Measurements from ENCODE around the gene ADGRL4.

The ADGRL4 gene

DNA sequence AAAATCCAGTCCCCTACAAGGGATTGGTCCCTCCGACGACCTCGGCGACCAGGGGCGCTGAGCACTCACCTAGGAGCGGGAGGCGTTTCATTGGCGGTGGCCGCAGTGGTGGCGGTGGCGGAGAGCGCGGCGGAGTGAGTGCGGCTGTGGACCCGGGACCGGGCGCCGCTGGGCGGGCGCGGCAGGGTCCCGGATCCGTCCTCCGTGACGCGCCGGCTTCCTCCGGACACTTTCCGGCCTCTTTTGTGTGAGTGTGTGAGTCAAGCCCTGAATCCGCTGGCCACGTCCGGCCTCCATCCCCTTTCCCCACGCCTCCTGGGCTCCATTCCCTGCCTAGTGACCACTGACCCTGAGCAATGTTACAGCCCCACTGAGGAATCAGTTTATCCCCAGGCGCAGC is at the start of gene ADGRL4:
Gene ADGRL4 (minus strand): TSS at position 167 of the 400 bp plus-strand sequence. CDS start 76 bp downstream, at position 91.
- POLR2A ChIA-PET (ENCODE audit: low non-redundant PET), result no interaction called here

DNA sequence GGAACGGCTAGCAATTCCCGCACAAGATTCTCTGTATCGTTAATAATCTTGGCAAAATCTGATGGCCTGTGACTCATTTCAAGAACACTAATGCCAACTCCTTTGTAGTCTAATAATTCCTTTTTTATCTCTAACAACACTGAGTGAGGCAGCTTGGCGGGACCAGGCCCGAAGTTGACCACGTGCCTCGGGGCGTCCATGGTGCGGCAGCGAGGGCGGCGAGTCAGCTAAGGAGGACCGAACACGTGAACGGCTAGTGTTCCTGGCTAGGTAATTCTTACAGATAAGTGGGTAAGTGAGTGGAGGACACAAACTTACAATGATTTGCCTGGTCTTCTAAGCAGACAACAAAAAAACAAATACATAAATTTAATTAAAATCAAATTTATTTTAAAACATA is 49.3 kb upstream of the ADGRL4 start:
- ChIA-PET POLR2A (ENCODE audit: low non-redundant PET) (no interaction called here), CTCF (no interaction called here)
- TF ChIP-seq, protein P1, sequence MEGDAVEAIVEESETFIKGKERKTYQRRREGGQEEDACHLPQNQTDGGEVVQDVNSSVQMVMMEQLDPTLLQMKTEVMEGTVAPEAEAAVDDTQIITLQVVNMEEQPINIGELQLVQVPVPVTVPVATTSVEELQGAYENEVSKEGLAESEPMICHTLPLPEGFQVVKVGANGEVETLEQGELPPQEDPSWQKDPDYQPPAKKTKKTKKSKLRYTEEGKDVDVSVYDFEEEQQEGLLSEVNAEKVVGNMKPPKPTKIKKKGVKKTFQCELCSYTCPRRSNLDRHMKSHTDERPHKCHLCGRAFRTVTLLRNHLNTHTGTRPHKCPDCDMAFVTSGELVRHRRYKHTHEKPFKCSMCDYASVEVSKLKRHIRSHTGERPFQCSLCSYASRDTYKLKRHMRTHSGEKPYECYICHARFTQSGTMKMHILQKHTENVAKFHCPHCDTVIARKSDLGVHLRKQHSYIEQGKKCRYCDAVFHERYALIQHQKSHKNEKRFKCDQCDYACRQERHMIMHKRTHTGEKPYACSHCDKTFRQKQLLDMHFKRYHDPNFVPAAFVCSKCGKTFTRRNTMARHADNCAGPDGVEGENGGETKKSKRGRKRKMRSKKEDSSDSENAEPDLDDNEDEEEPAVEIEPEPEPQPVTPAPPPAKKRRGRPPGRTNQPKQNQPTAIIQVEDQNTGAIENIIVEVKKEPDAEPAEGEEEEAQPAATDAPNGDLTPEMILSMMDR (conservative IDR thresholded peaks at IDR 0.05; ENCODE audit: low read depth), result no peak
- H3K27ac ChIP-seq, result no peak overlapping the region
- DNase-seq (ENCODE audit: low spot score), result no peak

More for the DNA sequence above, at the start of gene ADGRL4:
- DNase-seq (ENCODE audit: low spot score), result peak; percentile 3
- CTCF ChIA-PET, result no interaction called here
- no peak within 1 kb of the TSS for H3K27ac ChIP-seq
- TF ChIP-seq, protein P1 (conservative IDR thresholded peaks at IDR 0.05; ENCODE audit: low read depth), result no peak

DNA sequence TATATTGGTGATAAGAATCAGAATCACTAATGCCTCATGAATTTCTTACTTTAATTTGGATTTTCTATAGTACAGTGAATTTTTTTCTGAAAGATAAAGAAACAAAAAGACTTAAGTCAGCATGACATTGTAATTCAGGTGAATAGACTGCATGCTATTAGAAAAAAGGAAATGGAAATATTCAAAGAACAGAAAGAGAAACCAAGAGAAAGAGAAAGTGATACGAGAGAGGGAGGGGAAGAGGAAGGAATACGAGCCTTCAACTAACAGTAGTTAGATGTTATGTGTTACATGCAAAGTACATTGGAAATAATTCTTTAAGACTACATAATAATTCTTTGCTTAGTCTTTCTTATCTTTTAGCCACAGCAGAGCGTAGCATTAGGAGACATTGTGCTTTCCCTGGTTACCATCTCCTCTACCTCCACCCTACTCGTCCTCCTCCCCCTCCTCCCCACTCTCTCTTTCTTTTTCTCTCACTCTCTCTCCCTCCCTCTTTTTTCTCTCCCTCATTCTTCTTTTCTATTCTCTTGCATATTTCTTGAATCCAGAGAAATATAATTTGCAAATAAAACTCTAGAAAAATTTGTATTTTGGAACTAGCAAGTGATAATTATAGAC is 46.4 kb upstream of the ADGRL4 start:
- TF ChIP-seq, protein P1 (conservative IDR thresholded peaks at IDR 0.05; ENCODE audit: low read depth), result no peak
- DNase-seq (ENCODE audit: low spot score), result no peak
- POLR2A ChIA-PET (ENCODE audit: low non-redundant PET), result no interaction called here
- H3K27ac ChIP-seq, result no peak overlapping the region
- CTCF ChIA-PET, result interaction anchor here (0.7 kb wide), 1 partner anchor 874 kb away, joined by 4 read pairs; no protein-coding TSS in a partner anchor

DNA sequence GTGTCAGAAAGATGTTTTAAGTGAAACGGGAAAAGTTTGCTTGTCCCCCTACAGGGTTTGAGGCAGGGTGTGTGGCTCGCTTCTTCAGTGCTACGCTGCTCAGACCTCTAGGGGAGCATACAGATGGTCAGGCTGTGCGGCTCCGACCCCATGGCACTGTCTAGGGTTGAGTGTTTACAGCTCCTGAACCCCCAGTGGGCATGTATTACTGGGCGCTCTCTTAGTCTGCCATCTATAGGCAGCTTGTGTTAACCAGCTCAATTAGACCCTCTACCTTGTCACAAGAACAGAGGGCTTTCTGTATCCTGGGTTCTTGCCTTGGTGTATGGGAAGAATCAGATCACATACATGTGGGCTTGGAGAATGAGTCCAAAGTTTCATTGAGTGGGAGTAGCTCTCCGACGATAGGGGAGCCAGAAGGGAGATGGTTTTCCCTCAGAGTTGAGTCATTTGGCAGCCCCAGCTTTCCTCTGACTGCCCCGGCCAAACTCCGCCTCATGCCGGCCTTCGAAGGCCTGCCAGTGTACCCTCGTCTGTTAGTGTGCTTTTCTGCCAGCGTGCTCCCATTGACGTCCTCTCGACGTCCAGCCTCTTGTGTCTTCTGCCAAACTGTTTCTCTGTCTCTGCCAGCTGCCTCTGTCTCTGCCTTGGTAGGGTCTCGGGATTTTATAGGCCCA is 38.6 kb upstream of the ADGRL4 start:
- TF ChIP-seq, protein P1 (conservative IDR thresholded peaks at IDR 0.05; ENCODE audit: low read depth), result no peak
- ChIA-PET POLR2A (ENCODE audit: low non-redundant PET) (no interaction called here), CTCF (no interaction called here)
- H3K27ac ChIP-seq, result no peak overlapping the region
- no peak for DNase-seq (ENCODE audit: low spot score)

DNA sequence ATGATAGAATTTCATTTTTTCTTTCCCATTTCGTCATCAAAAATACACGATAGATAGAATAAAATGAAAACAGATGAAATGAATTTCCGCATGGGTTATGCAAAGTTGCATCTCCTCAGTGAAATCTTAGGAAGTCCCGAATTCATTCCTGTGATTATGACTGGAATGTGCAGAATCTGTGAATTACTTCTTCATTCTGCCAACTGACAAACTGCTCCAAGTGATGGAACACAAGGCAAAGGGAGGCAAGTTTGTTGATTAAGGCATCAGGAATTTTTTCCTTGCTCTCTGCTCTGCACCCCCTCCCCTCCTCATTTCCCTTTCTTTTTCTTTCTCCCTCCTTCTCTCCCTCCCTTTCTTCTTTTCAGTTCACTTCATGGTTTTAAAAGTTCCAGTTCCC is 37.0 kb upstream of the ADGRL4 start:
- POLR2A ChIA-PET (ENCODE audit: low non-redundant PET), result no interaction called here
- no peak for DNase-seq (ENCODE audit: low spot score)
- CTCF ChIA-PET, result no interaction called here
- TF ChIP-seq, protein P1 (conservative IDR thresholded peaks at IDR 0.05; ENCODE audit: low read depth), result no peak
- no peak overlapping the region for H3K27ac ChIP-seq

DNA sequence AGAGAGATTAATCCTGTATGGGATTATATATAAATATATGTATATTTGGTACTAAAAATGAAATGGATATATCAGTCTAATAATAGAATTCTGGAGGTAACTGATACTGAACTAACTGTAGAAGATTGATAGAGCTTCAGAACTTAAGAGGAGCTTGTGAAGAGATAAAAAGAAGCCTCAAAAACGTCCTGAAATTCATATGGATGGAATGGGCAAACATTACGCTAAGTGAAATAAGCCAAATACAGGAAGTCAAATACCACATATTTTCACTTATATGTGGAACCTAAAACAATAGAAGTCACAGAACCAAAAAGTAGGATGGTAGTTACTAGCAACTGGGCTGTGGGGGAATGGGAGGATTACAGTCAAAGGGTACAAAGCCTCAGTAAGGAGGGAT is 36.0 kb upstream of the ADGRL4 start:
- POLR2A ChIA-PET (ENCODE audit: low non-redundant PET), result no interaction called here
- CTCF ChIA-PET, result no interaction called here
- H3K27ac ChIP-seq, result no peak overlapping the region
- DNase-seq (ENCODE audit: low spot score), result no peak
- TF ChIP-seq, protein P1 (conservative IDR thresholded peaks at IDR 0.05; ENCODE audit: low read depth), result no peak

Data from RWPE1 (cell line).